ENCODE measurements around the gene KCNIP3. TPM values are rescaled to one million over a fixed set of nuclear protein-coding genes. Genes with fewer than 3 reads are reported as not detected.

KCNIP3 gene
- total and polyA plus RNA-seq, 9 of the 15 experiments (the other 6 are each of a cell fraction or from before 2014, with no cell fraction given), result 0.04 TPM; not detected in 8

GRCh38 chr2:95390881-95391321, 93.8 kb downstream of the KCNIP3 start:
- intact Hi-C loops (cut with micrococcal nuclease) (no loop called here), in situ Hi-C loops (cut with MboI) (loop anchor here (10.0 kb wide), 1 partner anchor 644 kb away; the partner anchor contains the start of gene GPAT2)
- no peak for ATAC-seq
- TF ChIP-seq SAFB2 (IDR thresholded peaks at IDR 0.05; ENCODE audit: borderline replicate concordance, low read depth, low read length, severe bottlenecking) (no peak), ARID3B (CRISPR knock-in tag; IDR thresholded peaks at IDR 0.05; ENCODE audit: borderline replicate concordance) (no peak), POLR2B (IDR thresholded peaks at IDR 0.05; ENCODE audit: low read depth, partially characterized antibody) (no peak), DLX4 (CRISPR knock-in tag; IDR thresholded peaks at IDR 0.05) (no peak), RUNX1 (IDR thresholded peaks at IDR 0.05; ENCODE audit: low read depth) (no peak)
- Histone ChIP-seq H3K79me2 (ENCODE audit: control insufficient read depth, insufficient read depth, low read length) (no peaks in the 10 kb centered on the region), H3K27ac (ENCODE audit: extremely low read depth, low read depth, low read length) (no peak overlapping the region), H3K27me3 (ENCODE audit: control insufficient read depth in 2 of 2, insufficient read depth in 2 of 2, low read length in 2 of 2) (peaks cover 23 to 47% of the 10 kb centered on the region in 2 experiments; a peak in 4 of 5 replicates), H3K4me3 (no peak overlapping the region), H4K20me1 (replicated peaks; ENCODE audit: control insufficient read depth, insufficient read depth, low read length) (no peaks in the 10 kb centered on the region), H3K9me3 (replicated peaks; ENCODE audit: control insufficient read depth, insufficient read depth, low read depth, low read length) (no peaks in the 10 kb centered on the region), H3K9ac (ENCODE audit: insufficient read depth in 1 of 2, low read depth in 2 of 2, low read length in 2 of 2) (0 out of 4 replicates have a peak overlapping the region, but pooled peaks of 1 of the 2 experiments have one; percentile 33), H3K4me1 (replicated peaks in 1 of 2; ENCODE audit: control insufficient read depth in 2 of 2, insufficient read depth in 2 of 2, low read length in 2 of 2) (peaks cover 0 to 12% of the 10 kb centered on the region in 2 experiments; a peak in 2 of 5 replicates), H3K4me2 (ENCODE audit: insufficient read depth, low read length) (no peak overlapping the region), H3K36me3 (ENCODE audit: control insufficient read depth, insufficient read depth, low read length) (no peaks in the 10 kb centered on the region), H2AFZ (ENCODE audit: low read depth, low read length) (no peak overlapping the region), H3K9me1 (ENCODE audit: control insufficient read depth, insufficient read depth, low read length) (no peaks in the 10 kb centered on the region)
- FAIRE-seq, result no peak
- CTCF ChIA-PET (ENCODE audit: low intra/inter-chr PET ratio), result no interaction called here
- DNase-seq (ENCODE audit: extremely low read depth in 1 of 4, low spot score in 3 of 4), result no peak
- no TSS peak for BruUV-seq (replicated peaks)
- POLR2A ChIA-PET, result no interaction called here
- 32% methylated on average over 5 of the region's 11 CpGs for WGBS (ENCODE audit: insufficient coverage, low coverage, missing lambda C conversion rate)

All from K562 (cell line).